ENCODE measurements around the gene IGSF9.

IGSF9 gene

DNA sequence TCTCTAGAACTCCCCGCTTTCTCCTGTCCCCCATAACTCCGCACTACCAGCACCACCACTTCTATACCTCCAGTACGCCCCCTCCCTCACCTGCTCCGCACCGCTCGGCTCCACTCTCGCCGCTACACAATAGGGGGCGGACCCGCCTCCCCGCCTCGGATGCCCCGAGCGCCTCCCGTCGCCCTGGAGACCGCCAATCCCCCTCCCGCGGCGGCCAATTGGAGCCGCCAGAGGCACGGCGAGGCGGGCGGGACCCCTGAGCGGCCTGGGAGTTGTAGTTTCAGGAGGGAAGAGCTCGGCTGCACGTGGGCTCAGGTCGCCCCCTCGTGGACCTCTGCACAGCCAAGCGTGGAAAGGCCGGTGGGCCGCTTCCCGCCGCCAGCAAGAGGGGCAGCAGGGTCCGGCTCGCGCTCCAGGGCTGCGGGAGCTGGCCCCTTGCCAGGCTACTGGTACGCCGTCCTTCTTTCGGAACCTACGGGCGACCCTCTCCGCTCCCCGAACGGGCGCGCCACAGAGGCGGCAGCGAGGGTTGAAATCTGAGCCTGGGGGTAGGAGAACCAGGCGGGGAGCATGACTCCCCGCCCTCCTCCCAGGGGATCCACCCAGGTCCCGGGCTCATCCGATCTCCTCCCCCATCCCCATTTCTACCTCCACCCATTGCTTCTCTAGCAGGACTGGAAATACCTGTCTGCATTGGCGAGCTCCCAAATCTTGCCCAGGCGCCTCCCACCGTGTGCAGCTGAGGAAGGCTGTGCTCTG, at the start of gene IGSF9:
IGSF9 (minus strand) TSS at position 131 of the 759 bp plus-strand sequence. CDS start 2,159 bp downstream, outside the sequence.
- Histone ChIP-seq H3K36me3 (ENCODE audit: insufficient read depth, low read length) (no peaks in the 10 kb centered on the region), H3K9ac (ENCODE audit: low read depth, low read length) (peak within 1 kb of the TSS; percentile 57), H3K9me3 (ENCODE audit: control insufficient read depth, insufficient read depth, low read length) (no peaks in the 10 kb centered on the region), H3K4me1 (ENCODE audit: insufficient read depth, low read length) (no peaks in the 10 kb centered on the region)

DNA sequence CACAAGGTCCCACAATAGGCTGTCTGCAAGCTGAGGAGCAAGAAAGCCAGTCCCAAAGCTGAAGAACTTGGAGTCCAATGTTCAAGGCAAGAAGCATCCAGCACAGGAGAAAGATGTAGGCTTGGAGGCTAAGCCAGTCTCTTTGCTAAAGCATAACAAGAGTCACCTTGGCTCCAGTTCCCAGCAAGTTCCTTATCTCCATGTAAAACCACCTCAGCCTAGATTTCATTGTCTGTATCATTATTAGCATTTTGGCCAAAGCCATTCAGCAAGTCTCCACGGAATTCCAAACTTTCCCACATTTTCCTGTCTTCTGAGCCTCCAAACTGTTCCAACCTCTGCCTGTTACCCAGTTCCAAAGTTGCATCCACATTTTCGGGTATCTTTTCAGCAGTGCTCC, 49.5 kb upstream of the IGSF9 start:
- H3K9me3 ChIP-seq (ENCODE audit: control insufficient read depth, insufficient read depth, low read length), result no peaks in the 10 kb centered on the region
- H3K4me1 ChIP-seq (ENCODE audit: insufficient read depth, low read length), result no peaks in the 10 kb centered on the region
- H3K36me3 ChIP-seq (ENCODE audit: insufficient read depth, low read length), result no peaks in the 10 kb centered on the region
- H3K9ac ChIP-seq (ENCODE audit: low read depth, low read length), result no peak overlapping the region

DNA sequence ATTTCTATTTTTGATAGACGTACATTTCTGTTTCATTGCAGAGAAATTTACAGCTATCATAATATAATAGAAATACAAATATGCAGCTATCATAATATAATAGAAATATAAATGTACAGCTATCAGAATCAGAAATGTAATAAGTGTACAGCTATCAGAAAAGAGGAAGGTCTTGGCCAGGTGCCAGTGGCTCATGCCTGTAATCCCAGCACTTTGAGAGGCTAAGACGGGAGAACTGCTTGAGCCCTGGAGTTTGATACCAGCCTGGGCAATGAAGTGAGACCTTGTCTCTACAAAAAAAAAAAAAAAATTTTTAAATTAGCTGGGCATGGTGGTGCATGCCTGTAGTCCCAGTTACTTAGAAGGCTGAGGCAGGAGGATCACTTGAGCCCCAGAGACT, 48.5 kb upstream of the IGSF9 start:
- Histone ChIP-seq H3K4me1 (ENCODE audit: insufficient read depth, low read length) (no peaks in the 10 kb centered on the region), H3K9me3 (ENCODE audit: control insufficient read depth, insufficient read depth, low read length) (no peaks in the 10 kb centered on the region), H3K9ac (ENCODE audit: low read depth, low read length) (no peak overlapping the region), H3K36me3 (ENCODE audit: insufficient read depth, low read length) (no peaks in the 10 kb centered on the region)

DNA sequence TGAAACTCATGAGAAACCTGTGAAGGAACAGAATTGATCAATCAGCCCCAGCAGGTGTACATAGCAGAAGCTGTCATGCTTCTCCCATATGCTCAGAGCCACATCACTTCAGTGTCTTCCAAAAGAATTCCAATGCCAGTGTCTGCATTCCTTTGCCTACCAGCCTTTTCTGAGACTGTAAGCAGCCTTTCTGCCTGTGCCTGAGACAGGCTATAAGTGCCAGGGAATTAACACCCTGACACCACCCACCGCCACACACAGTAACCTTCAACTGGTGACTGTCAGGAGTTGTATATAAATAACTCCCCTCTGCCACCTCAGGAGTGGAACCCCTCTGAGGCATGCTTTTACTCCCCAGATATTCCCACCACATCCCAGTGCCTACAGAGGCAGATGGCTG, 46.7 kb upstream of the IGSF9 start:
- Histone ChIP-seq H3K9me3 (ENCODE audit: control insufficient read depth, insufficient read depth, low read length) (no peaks in the 10 kb centered on the region), H3K36me3 (ENCODE audit: insufficient read depth, low read length) (no peaks in the 10 kb centered on the region), H3K9ac (ENCODE audit: low read depth, low read length) (no peak overlapping the region), H3K4me1 (ENCODE audit: insufficient read depth, low read length) (no peaks in the 10 kb centered on the region)

GRCh38 chr1:159991513-159991912, 46.1 kb upstream of the IGSF9 start:
- Histone ChIP-seq H3K36me3 (ENCODE audit: insufficient read depth, low read length) (no peaks in the 10 kb centered on the region), H3K9me3 (ENCODE audit: control insufficient read depth, insufficient read depth, low read length) (no peaks in the 10 kb centered on the region), H3K9ac (ENCODE audit: low read depth, low read length) (no peak overlapping the region), H3K4me1 (ENCODE audit: insufficient read depth, low read length) (no peaks in the 10 kb centered on the region)

GRCh38 chr1:159990005-159990404, 44.6 kb upstream of the IGSF9 start:
- Histone ChIP-seq H3K4me1 (ENCODE audit: insufficient read depth, low read length) (no peaks in the 10 kb centered on the region), H3K36me3 (ENCODE audit: insufficient read depth, low read length) (no peaks in the 10 kb centered on the region), H3K9ac (ENCODE audit: low read depth, low read length) (no peak overlapping the region), H3K9me3 (ENCODE audit: control insufficient read depth, insufficient read depth, low read length) (no peaks in the 10 kb centered on the region)

DNA sequence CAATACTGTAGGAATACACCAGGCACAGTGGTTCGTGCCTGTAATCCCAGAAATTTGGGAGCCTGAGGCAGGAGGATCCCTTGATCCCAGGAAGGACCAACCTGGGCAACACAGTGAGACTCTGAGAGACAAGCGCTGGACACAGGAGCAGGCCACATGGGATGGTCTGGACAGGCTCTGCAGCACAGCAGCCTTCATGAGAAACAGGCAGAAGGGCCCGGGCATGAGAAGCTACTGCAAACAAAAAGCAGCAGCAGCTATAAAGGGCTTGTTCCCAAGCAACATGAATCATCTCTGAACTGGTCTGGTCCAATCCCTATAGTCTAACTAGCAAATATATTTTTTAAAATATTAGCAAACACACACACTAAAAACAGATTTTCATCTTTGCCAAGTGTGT, 44.2 kb upstream of the IGSF9 start:
- Histone ChIP-seq H3K9ac (ENCODE audit: low read depth, low read length) (no peak overlapping the region), H3K9me3 (ENCODE audit: control insufficient read depth, insufficient read depth, low read length) (no peaks in the 10 kb centered on the region), H3K4me1 (ENCODE audit: insufficient read depth, low read length) (no peaks in the 10 kb centered on the region), H3K36me3 (ENCODE audit: insufficient read depth, low read length) (no peaks in the 10 kb centered on the region)

DNA sequence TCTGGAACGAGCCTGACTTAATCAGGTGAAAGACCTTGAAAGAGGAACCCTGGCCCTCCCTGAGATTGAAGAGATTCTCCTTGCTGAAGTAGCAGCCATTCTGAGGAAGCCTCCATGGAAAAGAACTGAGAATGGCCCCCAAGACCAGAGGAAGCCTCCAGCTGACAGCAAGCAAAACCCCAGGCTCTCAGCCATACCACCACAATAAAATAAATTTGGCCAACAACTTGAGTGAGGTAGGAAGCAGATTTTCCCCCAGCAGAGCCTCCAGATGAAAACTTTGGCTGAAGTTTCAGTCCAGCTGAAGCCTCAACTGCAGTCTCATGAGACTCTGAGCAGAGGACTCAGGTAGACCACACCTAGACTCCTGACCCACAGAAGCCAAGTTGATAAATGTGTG, 42.6 kb upstream of the IGSF9 start:
- no peak overlapping the region for H3K9ac ChIP-seq (ENCODE audit: low read depth, low read length)
- no peaks in the 10 kb centered on the region for H3K4me1 ChIP-seq (ENCODE audit: insufficient read depth, low read length)
- no peaks in the 10 kb centered on the region for H3K9me3 ChIP-seq (ENCODE audit: control insufficient read depth, insufficient read depth, low read length)
- no peaks in the 10 kb centered on the region for H3K36me3 ChIP-seq (ENCODE audit: insufficient read depth, low read length)

GRCh38 chr1:159987186-159987585, 41.8 kb upstream of the IGSF9 start:
- no peaks in the 10 kb centered on the region for H3K9me3 ChIP-seq (ENCODE audit: control insufficient read depth, insufficient read depth, low read length)
- no peak overlapping the region for H3K9ac ChIP-seq (ENCODE audit: low read depth, low read length)
- no peaks in the 10 kb centered on the region for H3K4me1 ChIP-seq (ENCODE audit: insufficient read depth, low read length)
- no peaks in the 10 kb centered on the region for H3K36me3 ChIP-seq (ENCODE audit: insufficient read depth, low read length)

DNA sequence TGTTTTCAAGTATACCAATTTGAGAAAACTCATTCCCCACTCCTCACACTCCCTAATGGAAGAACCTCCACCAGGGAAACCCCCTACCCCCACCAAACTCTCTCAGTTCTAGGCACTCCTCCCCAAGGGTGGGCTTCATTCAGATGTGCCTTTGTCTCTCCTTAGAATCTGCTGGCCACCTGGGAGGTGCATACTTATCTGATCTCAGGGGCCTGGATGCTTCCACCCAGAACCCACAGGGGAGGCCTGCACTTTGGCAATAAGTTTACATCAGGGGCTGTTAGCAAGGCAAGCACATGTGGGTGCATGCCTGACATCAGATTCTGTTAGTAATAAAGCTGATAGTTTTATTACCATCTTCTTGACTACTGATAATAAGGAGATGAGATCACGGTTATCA, 41.1 kb upstream of the IGSF9 start:
- Histone ChIP-seq H3K9me3 (ENCODE audit: control insufficient read depth, insufficient read depth, low read length) (no peaks in the 10 kb centered on the region), H3K9ac (ENCODE audit: low read depth, low read length) (no peak overlapping the region), H3K36me3 (ENCODE audit: insufficient read depth, low read length) (no peaks in the 10 kb centered on the region), H3K4me1 (ENCODE audit: insufficient read depth, low read length) (no peaks in the 10 kb centered on the region)

- no peaks in the 10 kb centered on the region for H3K4me1 ChIP-seq (ENCODE audit: insufficient read depth, low read length)
- no peaks in the 10 kb centered on the region for H3K9me3 ChIP-seq (ENCODE audit: control insufficient read depth, insufficient read depth, low read length)
- H3K9ac ChIP-seq (ENCODE audit: low read depth, low read length), result no peak overlapping the region
- H3K36me3 ChIP-seq (ENCODE audit: insufficient read depth, low read length), result no peaks in the 10 kb centered on the region
These were observed 40.7 kb upstream of the IGSF9 start for GRCh38 chr1:159986093-159986492.

DNA sequence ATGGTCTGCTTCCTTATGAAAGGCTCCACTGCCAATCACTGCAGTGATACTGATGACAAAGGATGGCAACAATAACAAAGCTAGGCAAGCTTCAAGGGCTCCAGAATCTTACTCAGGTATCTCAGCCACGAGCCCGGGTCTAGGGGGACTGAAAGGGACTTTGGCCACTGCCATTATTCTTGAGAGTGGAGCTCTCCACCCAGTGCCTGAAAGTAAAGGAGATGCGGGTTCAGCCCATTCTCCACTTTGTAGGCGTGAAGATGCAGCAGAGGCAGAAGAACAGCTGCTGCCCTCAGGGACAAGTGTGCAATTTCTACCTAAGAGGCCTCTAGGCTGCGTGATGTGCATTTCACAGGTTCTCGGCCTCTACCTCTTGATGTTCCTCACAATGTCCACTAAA, 40.1 kb upstream of the IGSF9 start:
- no peaks in the 10 kb centered on the region for H3K36me3 ChIP-seq (ENCODE audit: insufficient read depth, low read length)
- H3K4me1 ChIP-seq (ENCODE audit: insufficient read depth, low read length), result no peaks in the 10 kb centered on the region
- H3K9ac ChIP-seq (ENCODE audit: low read depth, low read length), result no peak overlapping the region
- H3K9me3 ChIP-seq (ENCODE audit: control insufficient read depth, insufficient read depth, low read length), result no peaks in the 10 kb centered on the region

- Histone ChIP-seq H3K4me1 (ENCODE audit: insufficient read depth, low read length) (no peaks in the 10 kb centered on the region), H3K36me3 (ENCODE audit: insufficient read depth, low read length) (no peaks in the 10 kb centered on the region), H3K9ac (ENCODE audit: low read depth, low read length) (no peak overlapping the region), H3K9me3 (ENCODE audit: control insufficient read depth, insufficient read depth, low read length) (no peaks in the 10 kb centered on the region)
These were observed 38.3 kb upstream of the IGSF9 start for GRCh38 chr1:159983681-159984080.

DNA sequence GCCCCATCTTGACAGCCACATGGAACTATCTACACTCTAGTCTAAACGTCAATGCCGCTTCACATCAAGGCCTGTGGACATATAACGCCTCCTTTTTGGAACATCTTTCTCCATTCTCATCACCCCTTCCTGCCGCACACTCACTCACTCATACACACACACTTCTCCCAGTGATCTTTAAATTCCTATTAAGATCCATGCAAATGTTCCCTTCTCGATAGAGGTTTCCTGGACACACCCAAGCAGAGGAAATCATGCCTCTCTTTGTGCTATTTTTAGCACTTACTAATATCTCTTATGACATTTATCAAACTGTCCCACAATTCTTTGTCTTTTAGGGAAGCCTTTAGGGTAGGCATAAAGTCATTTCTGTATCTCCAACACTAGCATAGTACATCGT, 36.9 kb upstream of the IGSF9 start:
- Histone ChIP-seq H3K9me3 (ENCODE audit: control insufficient read depth, insufficient read depth, low read length) (no peaks in the 10 kb centered on the region), H3K4me1 (ENCODE audit: insufficient read depth, low read length) (no peaks in the 10 kb centered on the region), H3K9ac (ENCODE audit: low read depth, low read length) (no peak overlapping the region), H3K36me3 (ENCODE audit: insufficient read depth, low read length) (no peaks in the 10 kb centered on the region)

- Histone ChIP-seq H3K9me3 (ENCODE audit: control insufficient read depth, insufficient read depth, low read length) (no peaks in the 10 kb centered on the region), H3K4me1 (ENCODE audit: insufficient read depth, low read length) (no peaks in the 10 kb centered on the region), H3K9ac (ENCODE audit: low read depth, low read length) (no peak overlapping the region), H3K36me3 (ENCODE audit: insufficient read depth, low read length) (no peaks in the 10 kb centered on the region)
These were observed 36.1 kb upstream of the IGSF9 start for GRCh38 chr1:159981351-159982055.
